ENCODE measurements around the gene ICOSLG.

DNA sequence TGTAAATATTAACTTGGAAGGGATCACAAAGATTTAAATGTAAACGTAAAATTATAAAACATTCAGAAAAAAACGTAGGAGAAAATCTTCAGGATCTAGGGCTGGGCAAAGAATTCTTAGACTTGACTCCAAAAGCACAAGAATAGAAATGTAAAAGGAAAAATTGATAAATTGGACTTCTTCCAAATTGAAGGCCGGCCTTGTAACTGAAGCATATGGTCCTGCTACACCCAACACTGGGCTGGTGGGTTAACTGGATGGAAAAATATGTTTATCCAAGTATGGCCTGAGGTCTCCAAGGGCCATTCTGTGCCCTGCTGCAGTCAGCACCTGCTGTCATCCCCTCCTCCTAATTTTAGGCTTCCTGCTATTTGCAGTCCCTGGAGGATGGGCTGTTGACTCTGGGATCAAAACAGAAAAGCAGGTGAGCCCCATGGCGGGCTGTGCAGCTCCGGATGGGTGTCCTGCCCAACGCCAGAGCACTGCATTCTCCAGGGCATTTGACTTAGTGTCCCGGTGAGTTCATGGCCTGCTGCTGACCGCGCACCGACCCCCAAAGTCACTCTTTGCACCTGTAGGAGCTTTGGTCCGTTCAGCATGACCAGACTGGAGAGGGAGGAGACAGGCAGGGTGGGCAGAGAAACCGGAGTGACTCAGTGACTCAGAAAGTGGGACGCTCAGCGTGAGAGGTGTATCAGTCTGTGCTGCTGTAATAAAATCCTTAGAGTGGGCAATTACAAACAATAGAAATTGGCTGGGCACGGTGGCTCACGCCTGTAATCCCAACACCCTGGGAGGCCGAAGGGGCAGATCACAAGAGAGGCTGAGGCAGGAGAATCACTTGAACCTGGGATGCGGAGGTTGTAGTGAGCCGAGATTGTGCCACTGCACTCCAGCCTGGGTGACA, 38.9 kb upstream of the ICOSLG start:
- TF ChIP-seq CTCF (IDR thresholded peaks at IDR 0.05) (no peak), POLR2A (IDR thresholded peaks at IDR 0.05) (no peak)
